Esophagus muscularis mucosa (tissue), 3 donors: ENCODE data around the gene ATP7B.

Experiments
- POLR2A ChIP-seq: fragments of 450-650 bp; IDR thresholded peaks from one replicate; pipeline ENCODE4 v1.6.1; 2017; ENCODE audit warnings: antibody characterized with exemption, moderate library complexity, mild to moderate bottlenecking, low read depth
- POLR2AphosphoS5 ChIP-seq, 2 donors: sonication (generic); formaldehyde crosslinking; IDR thresholded peaks; one replicate each; pipeline ENCODE4 v1.6.1; 2017; ENCODE audit warnings: antibody characterized with exemption in 2 of 2
- TF ChIP-seq, protein P1 (sequence below), 3 experiments: fragments of 200-600 bp in 2 of 3; fragments of 450-650 bp in 1 of 3; sonication (generic) in 2 of 3; IDR thresholded peaks; one replicate each; pipeline ENCODE4 v1.5.1; 2017 to 2019; ENCODE audit warnings: antibody characterized with exemption in 3 of 3, mild to moderate bottlenecking in 2 of 3, moderate library complexity in 1 of 3

GRCh38 chr13:51955816-51956603 is 55.2 kb downstream of the ATP7B start:
- TF ChIP-seq, protein P1, sequence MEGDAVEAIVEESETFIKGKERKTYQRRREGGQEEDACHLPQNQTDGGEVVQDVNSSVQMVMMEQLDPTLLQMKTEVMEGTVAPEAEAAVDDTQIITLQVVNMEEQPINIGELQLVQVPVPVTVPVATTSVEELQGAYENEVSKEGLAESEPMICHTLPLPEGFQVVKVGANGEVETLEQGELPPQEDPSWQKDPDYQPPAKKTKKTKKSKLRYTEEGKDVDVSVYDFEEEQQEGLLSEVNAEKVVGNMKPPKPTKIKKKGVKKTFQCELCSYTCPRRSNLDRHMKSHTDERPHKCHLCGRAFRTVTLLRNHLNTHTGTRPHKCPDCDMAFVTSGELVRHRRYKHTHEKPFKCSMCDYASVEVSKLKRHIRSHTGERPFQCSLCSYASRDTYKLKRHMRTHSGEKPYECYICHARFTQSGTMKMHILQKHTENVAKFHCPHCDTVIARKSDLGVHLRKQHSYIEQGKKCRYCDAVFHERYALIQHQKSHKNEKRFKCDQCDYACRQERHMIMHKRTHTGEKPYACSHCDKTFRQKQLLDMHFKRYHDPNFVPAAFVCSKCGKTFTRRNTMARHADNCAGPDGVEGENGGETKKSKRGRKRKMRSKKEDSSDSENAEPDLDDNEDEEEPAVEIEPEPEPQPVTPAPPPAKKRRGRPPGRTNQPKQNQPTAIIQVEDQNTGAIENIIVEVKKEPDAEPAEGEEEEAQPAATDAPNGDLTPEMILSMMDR (IDR thresholded peaks at IDR 0.05), result no peak
- TF ChIP-seq POLR2AphosphoS5 (IDR thresholded peaks at IDR 0.05) (no peak), POLR2A (no peak)
